Measurements from ENCODE around the gene ANKLE1.
A peak's percentile ranks its signal among the peaks of the same experiment; 100 is the strongest.

The ANKLE1 gene

GRCh38 chr19:17248011-17248776 is 33.5 kb upstream of the ANKLE1 start:
- Histone ChIP-seq H3K4me1 (ENCODE audit: control insufficient read depth, insufficient read depth, low read length) (peaks cover 10% of the 10 kb centered on the region), H3K9me3 (ENCODE audit: control insufficient read depth, insufficient read depth, low read depth, low read length) (no peaks in the 10 kb centered on the region), H3K27ac (ENCODE audit: extremely low read depth, low read depth, low read length) (no peak overlapping the region), H3K36me3 (ENCODE audit: control insufficient read depth in 2 of 2, insufficient read depth in 1 of 2, low read length in 2 of 2) (no peaks in the 10 kb centered on the region), H3K4me3 (ENCODE audit: low read depth, low read length) (no peak overlapping the region)
- ChIA-PET POLR2A (interaction anchor here (1.3 to 2.2 kb wide), 4 partner anchors 13 to 33 kb away, joined by 4 to 12 read pairs (median 8); partner anchors contain the start of genes BABAM1, OCEL1 and USE1), CTCF (interaction anchor here (1.1 to 2.8 kb wide), 3 partner anchors 12 to 20 kb away, joined by 3 to 26 read pairs (median 6); no protein-coding TSS in a partner anchor)
- TF ChIP-seq ZNF654 (tag by site-specific recombination; IDR thresholded peaks at IDR 0.05; ENCODE audit: low read depth): no peak
- no peak for TF ChIP-seq ZNF529 (tag by site-specific recombination; IDR thresholded peaks at IDR 0.05; ENCODE audit: insufficient replicate concordance)
- peak; percentile 62 for TF ChIP-seq ZIC2 (tag by site-specific recombination; IDR thresholded peaks at IDR 0.05)
- TF ChIP-seq IKZF3 (tag by site-specific recombination; IDR thresholded peaks at IDR 0.05): 0 out of 2 replicates have a peak, but pooled peaks have one; percentile 27
- peak; percentile 44; the same call in 1 of the 2 replicates for TF ChIP-seq GLIS2 (tag by site-specific recombination; IDR thresholded peaks at IDR 0.05)
- peak; percentile 72 for TF ChIP-seq ZEB2 (tag by site-specific recombination; IDR thresholded peaks at IDR 0.05)
- peak; percentile 26; the same call in 1 of the 2 replicates for TF ChIP-seq GLIS1 (tag by site-specific recombination; IDR thresholded peaks at IDR 0.05)
- no peak for TF ChIP-seq MYNN (tag by site-specific recombination; IDR thresholded peaks at IDR 0.05; ENCODE audit: borderline replicate concordance)
- TF ChIP-seq ZNF510 (tag by site-specific recombination; IDR thresholded peaks at IDR 0.05; ENCODE audit: insufficient replicate concordance): no peak
- no peak for TF ChIP-seq ZBTB11 (tag by site-specific recombination; conservative IDR thresholded peaks at IDR 0.05; ENCODE audit: low read depth)
- 0 out of 2 replicates have a peak, but pooled peaks have one; percentile 26 for TF ChIP-seq EGR2 (tag by site-specific recombination; IDR thresholded peaks at IDR 0.05; ENCODE audit: low read depth)
- TF ChIP-seq KLF17 (tag by site-specific recombination; IDR thresholded peaks at IDR 0.05): no peak
- TF ChIP-seq ZNF280C (tag by site-specific recombination; IDR thresholded peaks at IDR 0.05): no peak
- TF ChIP-seq SP3 (tag by site-specific recombination; IDR thresholded peaks at IDR 0.05): no peak
- no peak for TF ChIP-seq PRDM4 (tag by site-specific recombination; IDR thresholded peaks at IDR 0.05)

All from HEK293 (cell line).